Measurements from ENCODE around the gene TSPAN2.

DNA sequence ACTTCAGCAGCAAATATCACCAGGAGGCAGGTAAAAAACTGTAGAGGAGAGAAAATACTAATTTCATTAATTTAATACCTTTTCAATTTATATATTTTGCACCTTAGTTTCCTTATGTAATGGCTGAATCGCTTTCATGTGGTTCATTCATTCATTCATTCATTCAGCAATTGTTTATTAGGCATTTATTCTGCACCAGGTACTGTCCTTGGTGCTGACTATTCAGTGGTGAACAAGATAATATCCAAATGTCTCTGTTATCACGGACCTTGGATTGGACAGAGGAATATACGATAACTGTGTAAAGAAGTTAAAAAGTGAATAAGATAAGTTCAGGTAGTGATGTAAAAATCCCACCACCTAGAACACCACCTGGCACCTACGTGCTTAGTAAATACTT is 28.8 kb downstream of the TSPAN2 start:
- no peak for TF ChIP-seq RAD21 (conservative IDR thresholded peaks at IDR 0.05 in 1 of 2, IDR thresholded peaks at IDR 0.05 in 1 of 2)
- TF ChIP-seq, protein P1, sequence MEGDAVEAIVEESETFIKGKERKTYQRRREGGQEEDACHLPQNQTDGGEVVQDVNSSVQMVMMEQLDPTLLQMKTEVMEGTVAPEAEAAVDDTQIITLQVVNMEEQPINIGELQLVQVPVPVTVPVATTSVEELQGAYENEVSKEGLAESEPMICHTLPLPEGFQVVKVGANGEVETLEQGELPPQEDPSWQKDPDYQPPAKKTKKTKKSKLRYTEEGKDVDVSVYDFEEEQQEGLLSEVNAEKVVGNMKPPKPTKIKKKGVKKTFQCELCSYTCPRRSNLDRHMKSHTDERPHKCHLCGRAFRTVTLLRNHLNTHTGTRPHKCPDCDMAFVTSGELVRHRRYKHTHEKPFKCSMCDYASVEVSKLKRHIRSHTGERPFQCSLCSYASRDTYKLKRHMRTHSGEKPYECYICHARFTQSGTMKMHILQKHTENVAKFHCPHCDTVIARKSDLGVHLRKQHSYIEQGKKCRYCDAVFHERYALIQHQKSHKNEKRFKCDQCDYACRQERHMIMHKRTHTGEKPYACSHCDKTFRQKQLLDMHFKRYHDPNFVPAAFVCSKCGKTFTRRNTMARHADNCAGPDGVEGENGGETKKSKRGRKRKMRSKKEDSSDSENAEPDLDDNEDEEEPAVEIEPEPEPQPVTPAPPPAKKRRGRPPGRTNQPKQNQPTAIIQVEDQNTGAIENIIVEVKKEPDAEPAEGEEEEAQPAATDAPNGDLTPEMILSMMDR (IDR thresholded peaks at IDR 0.05): no peak
- TF ChIP-seq KDM1A (IDR thresholded peaks at IDR 0.05; ENCODE audit: low read depth): no peak
- TF ChIP-seq, protein P2, sequence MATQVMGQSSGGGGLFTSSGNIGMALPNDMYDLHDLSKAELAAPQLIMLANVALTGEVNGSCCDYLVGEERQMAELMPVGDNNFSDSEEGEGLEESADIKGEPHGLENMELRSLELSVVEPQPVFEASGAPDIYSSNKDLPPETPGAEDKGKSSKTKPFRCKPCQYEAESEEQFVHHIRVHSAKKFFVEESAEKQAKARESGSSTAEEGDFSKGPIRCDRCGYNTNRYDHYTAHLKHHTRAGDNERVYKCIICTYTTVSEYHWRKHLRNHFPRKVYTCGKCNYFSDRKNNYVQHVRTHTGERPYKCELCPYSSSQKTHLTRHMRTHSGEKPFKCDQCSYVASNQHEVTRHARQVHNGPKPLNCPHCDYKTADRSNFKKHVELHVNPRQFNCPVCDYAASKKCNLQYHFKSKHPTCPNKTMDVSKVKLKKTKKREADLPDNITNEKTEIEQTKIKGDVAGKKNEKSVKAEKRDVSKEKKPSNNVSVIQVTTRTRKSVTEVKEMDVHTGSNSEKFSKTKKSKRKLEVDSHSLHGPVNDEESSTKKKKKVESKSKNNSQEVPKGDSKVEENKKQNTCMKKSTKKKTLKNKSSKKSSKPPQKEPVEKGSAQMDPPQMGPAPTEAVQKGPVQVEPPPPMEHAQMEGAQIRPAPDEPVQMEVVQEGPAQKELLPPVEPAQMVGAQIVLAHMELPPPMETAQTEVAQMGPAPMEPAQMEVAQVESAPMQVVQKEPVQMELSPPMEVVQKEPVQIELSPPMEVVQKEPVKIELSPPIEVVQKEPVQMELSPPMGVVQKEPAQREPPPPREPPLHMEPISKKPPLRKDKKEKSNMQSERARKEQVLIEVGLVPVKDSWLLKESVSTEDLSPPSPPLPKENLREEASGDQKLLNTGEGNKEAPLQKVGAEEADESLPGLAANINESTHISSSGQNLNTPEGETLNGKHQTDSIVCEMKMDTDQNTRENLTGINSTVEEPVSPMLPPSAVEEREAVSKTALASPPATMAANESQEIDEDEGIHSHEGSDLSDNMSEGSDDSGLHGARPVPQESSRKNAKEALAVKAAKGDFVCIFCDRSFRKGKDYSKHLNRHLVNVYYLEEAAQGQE (IDR thresholded peaks at IDR 0.05): peak; percentile 62; the same call in 1 of the 2 replicates
- TF ChIP-seq, protein P3, sequence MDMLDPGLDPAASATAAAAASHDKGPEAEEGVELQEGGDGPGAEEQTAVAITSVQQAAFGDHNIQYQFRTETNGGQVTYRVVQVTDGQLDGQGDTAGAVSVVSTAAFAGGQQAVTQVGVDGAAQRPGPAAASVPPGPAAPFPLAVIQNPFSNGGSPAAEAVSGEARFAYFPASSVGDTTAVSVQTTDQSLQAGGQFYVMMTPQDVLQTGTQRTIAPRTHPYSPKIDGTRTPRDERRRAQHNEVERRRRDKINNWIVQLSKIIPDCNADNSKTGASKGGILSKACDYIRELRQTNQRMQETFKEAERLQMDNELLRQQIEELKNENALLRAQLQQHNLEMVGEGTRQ (IDR thresholded peaks at IDR 0.05): no peak
- TF ChIP-seq BHLHE40 (IDR thresholded peaks at IDR 0.05; ENCODE audit: low read depth, low read length): no peak
- TF ChIP-seq ZSCAN20 (CRISPR knock-in tag; IDR thresholded peaks at IDR 0.05): no peak
- no peak for TF ChIP-seq POLR2A (IDR thresholded peaks at IDR 0.05; ENCODE audit: low read length)
- no peak for TF ChIP-seq MYC (IDR thresholded peaks at IDR 0.05; ENCODE audit: borderline replicate concordance, low read length)
- no peak for TF ChIP-seq EP300 (IDR thresholded peaks at IDR 0.05)
- no peak for TF ChIP-seq RCOR1 (IDR thresholded peaks at IDR 0.05; ENCODE audit: low read depth, low read length)
- TF ChIP-seq RARB (CRISPR knock-in tag; IDR thresholded peaks at IDR 0.05): no peak
- no peak for TF ChIP-seq FOSL2 (IDR thresholded peaks at IDR 0.05)
- no peak for TF ChIP-seq FOSL2 (CRISPR knock-in tag; IDR thresholded peaks at IDR 0.05)
- no peak for TF ChIP-seq RFX5 (IDR thresholded peaks at IDR 0.05)
